HUDEP-2 (cell line): ENCODE data around the gene NREP.

Source experiments
- DNase-seq, 76 experiments: peaks; one replicate each; lab custom pipeline; 2025; ENCODE audit not compliant: unreplicated experiment in 76 of 76; lab: John Stamatoyannopoulos, UW

Gene NREP

DNA sequence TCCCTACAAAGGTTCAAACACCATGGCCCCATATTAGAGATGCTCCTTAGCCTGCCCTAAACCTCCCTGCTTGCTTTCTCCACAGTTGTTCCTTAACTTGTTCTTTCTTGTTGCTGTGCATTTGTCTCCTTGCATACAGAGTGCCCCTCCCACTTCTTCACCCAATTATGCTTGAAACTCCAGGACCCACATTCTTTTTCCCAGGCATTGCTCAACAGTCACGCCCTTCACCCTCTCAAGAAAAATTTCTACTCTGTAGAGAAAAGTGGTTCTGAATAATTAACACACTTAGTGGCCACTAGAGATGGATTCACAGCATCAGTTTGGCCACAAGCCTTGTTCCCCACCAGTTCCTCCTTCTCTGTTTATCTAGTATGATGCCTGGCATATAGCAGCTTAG is 57.7 kb downstream of the NREP start:
- DNase-seq: no peak

- peak in 5 of 76 experiments; percentile 0 to 15 (median 5) for DNase-seq
These were observed 58.9 kb downstream of the NREP start for GRCh38 chr5:111697881-111698757.

DNA sequence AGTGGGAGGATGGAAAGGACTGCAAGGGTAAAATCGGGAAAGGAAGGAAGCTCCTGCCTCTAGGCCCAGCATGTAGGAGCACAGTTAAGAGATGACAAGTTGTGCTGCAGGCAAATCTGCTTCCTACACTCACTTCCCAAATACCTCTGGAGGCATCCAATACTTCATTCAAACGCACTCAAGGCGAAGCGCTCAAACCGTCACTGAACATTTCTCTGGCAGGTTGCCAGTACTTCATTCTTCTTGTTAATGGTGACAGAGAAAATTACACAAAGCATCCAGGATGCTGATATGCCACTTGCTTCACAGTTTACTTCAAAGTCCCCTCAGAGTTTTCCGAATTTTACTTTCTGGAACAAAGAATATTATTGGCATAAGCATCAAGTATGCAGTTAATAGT is 59.8 kb downstream of the NREP start:
- DNase-seq: no peak

GRCh38 chr5:111695991-111696390 is 61.0 kb downstream of the NREP start:
- no peak for DNase-seq

- DNase-seq: no peak
These were observed 62.9 kb downstream of the NREP start for GRCh38 chr5:111694133-111694532.

DNA sequence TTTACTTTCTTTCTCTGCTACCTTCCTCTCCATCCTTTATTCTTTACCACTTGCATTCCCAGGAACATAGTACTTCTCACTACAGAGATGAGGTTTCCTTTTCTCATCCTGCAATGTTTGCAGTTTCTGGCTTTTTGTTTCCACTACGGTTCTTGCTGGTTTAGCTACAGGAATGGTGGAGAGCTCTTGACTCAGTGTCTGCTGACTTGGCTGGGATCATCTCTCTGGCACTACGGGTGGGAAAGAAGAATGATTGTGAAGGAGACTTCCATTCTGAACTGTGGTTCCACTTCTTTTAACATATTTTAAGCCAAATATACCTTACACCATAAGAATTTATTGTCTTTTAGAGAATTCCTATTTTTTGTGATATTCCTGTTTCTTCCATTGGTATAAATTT is 65.1 kb downstream of the NREP start:
- DNase-seq: no peak

DNA sequence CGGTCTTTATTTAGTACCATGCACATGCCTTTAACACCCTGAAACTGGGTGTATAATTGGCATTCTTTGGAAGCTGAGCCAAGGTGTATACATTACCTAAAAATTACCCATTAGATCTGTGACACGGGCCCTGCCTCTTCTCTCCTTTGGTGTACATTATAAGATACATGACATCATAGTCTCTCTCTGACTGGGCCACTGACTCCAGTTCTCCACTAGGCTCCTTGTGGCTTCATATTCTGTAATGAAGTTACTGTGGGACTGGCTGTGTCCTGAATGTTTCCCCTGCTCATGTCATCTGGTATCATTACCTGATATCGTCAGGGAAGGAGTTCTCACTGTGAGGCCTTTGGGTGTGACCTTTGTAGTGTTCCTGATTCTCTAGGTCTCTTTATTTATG is 65.5 kb downstream of the NREP start:
- DNase-seq: no peak

- no peak for DNase-seq
These were observed 67.5 kb downstream of the NREP start for GRCh38 chr5:111689357-111689935.

- DNase-seq: no peak
These were observed 71.0 kb downstream of the NREP start for GRCh38 chr5:111685969-111686368.

- no peak for DNase-seq
These were observed 74.4 kb downstream of the NREP start for GRCh38 chr5:111682641-111683040.

DNA sequence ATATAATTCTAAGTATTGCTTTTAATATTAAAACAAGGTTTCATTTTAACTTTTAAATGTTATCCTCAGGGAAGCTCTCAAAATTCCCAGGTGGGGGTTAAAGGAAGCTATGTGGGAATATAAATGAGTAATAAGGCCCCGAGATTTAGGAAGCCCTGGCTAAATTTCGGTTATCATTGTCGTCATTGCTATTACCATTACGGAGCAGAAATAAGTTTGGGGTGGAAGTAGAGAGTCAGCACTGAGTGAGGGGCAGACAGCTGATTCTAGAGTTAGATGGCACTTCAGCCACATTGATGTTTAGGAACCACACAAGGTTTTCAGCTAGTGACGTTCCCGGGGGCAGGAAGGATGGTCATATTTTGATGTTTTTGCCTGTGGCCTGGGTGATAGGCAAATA is 74.9 kb downstream of the NREP start:
- no peak for DNase-seq

GRCh38 chr5:111681414-111682120 is 75.4 kb downstream of the NREP start:
- no peak for DNase-seq

DNA sequence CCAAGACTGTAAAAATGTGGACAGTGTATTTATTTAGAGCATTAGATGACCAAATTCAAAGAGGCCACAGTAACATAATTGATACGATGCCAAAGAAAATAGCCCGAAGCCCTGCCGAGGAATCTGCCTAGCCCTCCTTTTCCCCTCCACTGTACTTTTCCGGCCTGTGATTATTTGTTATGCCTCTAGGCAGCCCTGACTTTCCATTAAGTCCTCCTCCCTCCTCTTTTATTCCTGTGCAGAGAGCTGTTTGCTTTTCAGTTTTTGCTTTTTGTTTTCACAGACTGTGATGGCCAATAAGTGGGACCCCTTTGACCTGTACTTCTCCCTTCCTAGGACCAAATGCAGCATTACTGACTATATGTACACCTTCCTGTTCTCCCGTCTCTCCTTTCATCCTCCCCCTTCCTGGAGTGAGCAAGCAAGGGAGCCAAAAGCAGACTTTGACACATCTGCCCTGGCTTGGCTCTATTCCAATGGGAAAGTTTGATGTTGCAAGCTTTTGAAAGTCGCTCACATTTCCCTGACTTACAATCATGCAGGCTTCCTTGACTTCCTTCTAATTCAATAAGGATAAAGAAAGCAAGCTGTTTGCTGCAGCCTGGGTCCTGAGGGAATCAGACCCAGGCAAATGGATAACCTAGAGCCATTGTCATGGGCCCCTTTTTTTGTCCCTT is 76.1 kb downstream of the NREP start:
- no peak for DNase-seq

DNA sequence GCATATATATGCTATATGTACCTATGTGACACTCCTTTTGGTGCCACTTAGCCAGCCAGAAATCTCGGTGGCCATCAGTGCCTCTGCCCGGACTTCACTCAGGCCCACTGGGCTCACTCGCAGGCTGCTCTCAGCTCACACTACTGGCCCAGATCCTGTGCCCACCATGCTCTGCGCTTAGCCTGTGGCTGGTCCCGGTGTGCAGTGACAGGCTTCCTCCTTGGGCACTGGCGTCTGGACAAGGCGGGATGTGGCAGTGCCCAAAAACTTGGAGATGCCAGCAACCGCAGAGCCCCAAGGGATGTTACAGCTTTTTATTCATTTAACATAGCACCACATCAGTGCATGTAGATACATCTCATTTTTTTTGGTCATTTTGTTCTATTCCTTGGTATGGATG is 77.4 kb downstream of the NREP start:
- DNase-seq: no peak
